Measurements from ENCODE around the gene GNG12.
A peak's percentile ranks its signal among the peaks of the same experiment; 100 is the strongest.

The GNG12 gene

DNA sequence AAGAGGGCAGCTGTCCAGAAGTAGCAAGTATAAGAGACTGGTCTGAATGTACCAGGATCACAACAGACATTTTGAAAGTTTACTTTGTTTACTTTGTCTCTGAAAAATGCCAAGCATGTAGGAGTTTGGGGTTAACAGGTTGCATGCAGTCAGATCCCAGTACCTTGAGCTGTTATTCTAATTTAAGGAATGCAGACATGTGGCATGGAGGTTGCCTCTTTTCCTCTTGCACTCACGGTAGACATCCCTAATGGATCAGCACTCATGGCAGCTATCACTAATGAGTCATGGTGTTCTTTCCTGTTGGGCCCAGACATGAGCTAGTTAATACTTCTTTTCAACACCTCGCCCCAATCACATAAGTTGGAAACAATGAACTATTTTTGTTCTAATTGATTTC, 81.0 kb downstream of the GNG12 start:
- no peaks in the 10 kb centered on the region for H4K20me1 ChIP-seq (ENCODE audit: insufficient read depth, low read length, poor library complexity, severe bottlenecking)
- no peak for TF ChIP-seq EZH2phosphoT487 (IDR thresholded peaks at IDR 0.05; ENCODE audit: borderline replicate concordance)
- TF ChIP-seq, protein P1, sequence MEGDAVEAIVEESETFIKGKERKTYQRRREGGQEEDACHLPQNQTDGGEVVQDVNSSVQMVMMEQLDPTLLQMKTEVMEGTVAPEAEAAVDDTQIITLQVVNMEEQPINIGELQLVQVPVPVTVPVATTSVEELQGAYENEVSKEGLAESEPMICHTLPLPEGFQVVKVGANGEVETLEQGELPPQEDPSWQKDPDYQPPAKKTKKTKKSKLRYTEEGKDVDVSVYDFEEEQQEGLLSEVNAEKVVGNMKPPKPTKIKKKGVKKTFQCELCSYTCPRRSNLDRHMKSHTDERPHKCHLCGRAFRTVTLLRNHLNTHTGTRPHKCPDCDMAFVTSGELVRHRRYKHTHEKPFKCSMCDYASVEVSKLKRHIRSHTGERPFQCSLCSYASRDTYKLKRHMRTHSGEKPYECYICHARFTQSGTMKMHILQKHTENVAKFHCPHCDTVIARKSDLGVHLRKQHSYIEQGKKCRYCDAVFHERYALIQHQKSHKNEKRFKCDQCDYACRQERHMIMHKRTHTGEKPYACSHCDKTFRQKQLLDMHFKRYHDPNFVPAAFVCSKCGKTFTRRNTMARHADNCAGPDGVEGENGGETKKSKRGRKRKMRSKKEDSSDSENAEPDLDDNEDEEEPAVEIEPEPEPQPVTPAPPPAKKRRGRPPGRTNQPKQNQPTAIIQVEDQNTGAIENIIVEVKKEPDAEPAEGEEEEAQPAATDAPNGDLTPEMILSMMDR (conservative IDR thresholded peaks at IDR 0.05; ENCODE audit: low read length), result no peak
- H3K4me1 ChIP-seq (ENCODE audit: insufficient read depth, low read length, poor library complexity, severe bottlenecking), result peaks cover 4% of the 10 kb centered on the region
- no peaks in the 10 kb centered on the region for H3K27me3 ChIP-seq (ENCODE audit: insufficient read depth, low read length, poor library complexity, severe bottlenecking)
- no peaks in the 10 kb centered on the region for H3K9me2 ChIP-seq (replicated peaks; ENCODE audit: low read depth, low read length)
- no peak overlapping the region for H3K9ac ChIP-seq (ENCODE audit: low read depth, low read length, poor library complexity, severe bottlenecking)
- H3K36me3 ChIP-seq (ENCODE audit: insufficient read depth, low read length), result no peaks in the 10 kb centered on the region
- H3K4me2 ChIP-seq (ENCODE audit: low read depth, low read length, poor library complexity, severe bottlenecking), result no peak overlapping the region
- H3K9me3 ChIP-seq (ENCODE audit: insufficient read depth, low read depth, low read length), result no peaks in the 10 kb centered on the region
- H2AFZ ChIP-seq (ENCODE audit: low read length), result no peak overlapping the region
- no peak overlapping the region for H3K4me3 ChIP-seq (ENCODE audit: low read length, poor library complexity, severe bottlenecking)
- H3F3A ChIP-seq (ENCODE audit: low read depth), result no peaks in the 10 kb centered on the region
- no peaks in the 10 kb centered on the region for H3K79me2 ChIP-seq (ENCODE audit: insufficient read depth, low read length)

DNA sequence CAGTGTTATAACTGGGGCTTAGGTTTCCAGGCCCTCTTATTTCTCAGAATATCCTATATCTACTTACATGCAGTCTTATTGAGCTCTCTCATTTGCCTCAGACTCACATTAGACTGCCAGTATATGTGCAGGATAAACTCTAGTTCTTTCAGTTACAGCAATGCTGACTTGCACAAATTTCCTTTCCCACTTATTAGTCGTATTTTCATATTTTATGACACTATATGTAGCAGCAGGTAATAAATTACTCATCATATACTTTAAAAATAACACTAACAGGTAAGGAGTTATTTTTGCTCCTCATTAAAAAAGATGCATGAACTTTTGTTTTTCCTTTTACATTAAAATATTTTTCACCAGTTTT, 82.6 kb downstream of the GNG12 start:
- no peaks in the 10 kb centered on the region for H3F3A ChIP-seq (ENCODE audit: low read depth)

DNA sequence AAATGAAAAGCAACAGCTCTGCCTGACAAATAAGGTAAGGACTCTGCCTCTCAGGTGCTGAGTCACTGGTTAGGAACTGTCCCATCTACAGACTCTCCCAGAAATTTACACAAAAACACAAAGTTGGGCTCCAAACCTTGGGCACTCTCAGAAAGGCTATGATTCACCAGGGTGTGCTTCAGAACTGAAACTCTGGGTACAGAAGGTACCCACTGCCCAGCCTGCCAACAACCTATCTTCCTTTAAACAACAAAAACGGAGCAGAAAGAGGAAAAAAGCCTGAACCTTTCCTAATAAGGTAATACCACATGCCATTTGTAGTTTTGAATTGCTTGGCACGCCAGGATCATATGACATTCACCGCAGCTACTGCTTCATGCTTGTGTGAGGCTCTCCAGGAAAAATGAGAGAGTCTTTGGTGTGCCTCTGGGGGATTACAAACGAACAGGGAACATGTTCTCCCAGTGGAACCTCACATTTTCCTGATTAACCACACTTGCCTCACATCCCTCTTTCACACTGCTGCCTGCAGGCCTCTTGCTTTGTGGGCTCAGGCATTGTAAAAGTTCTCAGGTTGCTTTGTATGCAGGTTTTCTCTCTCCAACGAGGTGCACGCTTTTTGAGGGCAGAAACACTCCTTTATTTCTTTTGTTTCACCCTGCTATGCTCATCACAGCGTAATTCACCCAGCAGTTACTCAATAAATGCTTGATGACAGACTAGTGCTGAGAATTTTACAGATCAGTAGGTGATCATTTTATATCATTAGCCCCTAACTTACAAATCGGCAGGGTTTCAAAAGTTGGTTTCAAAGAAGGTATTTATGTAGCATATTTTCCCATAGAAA, 83.2 kb downstream of the GNG12 start:
- Histone ChIP-seq H2AFZ (ENCODE audit: low read length) (peak overlapping the region; percentile 17; the same call in 1 of the 2 replicates), H3K9me2 (replicated peaks; ENCODE audit: low read depth, low read length) (no peaks in the 10 kb centered on the region), H3K27me3 (ENCODE audit: insufficient read depth, low read length, poor library complexity, severe bottlenecking) (no peaks in the 10 kb centered on the region), H3K9me3 (ENCODE audit: insufficient read depth, low read depth, low read length) (no peaks in the 10 kb centered on the region), H3K79me2 (ENCODE audit: insufficient read depth, low read length) (no peaks in the 10 kb centered on the region), H3K4me1 (ENCODE audit: insufficient read depth, low read length, poor library complexity, severe bottlenecking) (peaks cover 4% of the 10 kb centered on the region), H3K4me2 (ENCODE audit: low read depth, low read length, poor library complexity, severe bottlenecking) (no peak overlapping the region), H3K36me3 (ENCODE audit: insufficient read depth, low read length) (no peaks in the 10 kb centered on the region), H3K4me3 (ENCODE audit: low read length, poor library complexity, severe bottlenecking) (no peak overlapping the region), H4K20me1 (ENCODE audit: insufficient read depth, low read length, poor library complexity, severe bottlenecking) (no peaks in the 10 kb centered on the region), H3F3A (ENCODE audit: low read depth) (no peaks in the 10 kb centered on the region), H3K9ac (ENCODE audit: low read depth, low read length, poor library complexity, severe bottlenecking) (no peak overlapping the region)
- TF ChIP-seq, protein P1 (conservative IDR thresholded peaks at IDR 0.05; ENCODE audit: low read length), result no peak
- TF ChIP-seq EZH2phosphoT487 (IDR thresholded peaks at IDR 0.05; ENCODE audit: borderline replicate concordance), result no peak

More for the DNA sequence above, 82.6 kb downstream of the GNG12 start:
- Histone ChIP-seq H3K9me2 (replicated peaks; ENCODE audit: low read depth, low read length) (no peaks in the 10 kb centered on the region), H3K9ac (ENCODE audit: low read depth, low read length, poor library complexity, severe bottlenecking) (no peak overlapping the region), H3K36me3 (ENCODE audit: insufficient read depth, low read length) (no peaks in the 10 kb centered on the region), H3K79me2 (ENCODE audit: insufficient read depth, low read length) (no peaks in the 10 kb centered on the region), H3K9me3 (ENCODE audit: insufficient read depth, low read depth, low read length) (no peaks in the 10 kb centered on the region), H3K27me3 (ENCODE audit: insufficient read depth, low read length, poor library complexity, severe bottlenecking) (no peaks in the 10 kb centered on the region), H3K4me2 (ENCODE audit: low read depth, low read length, poor library complexity, severe bottlenecking) (no peak overlapping the region), H3K4me1 (ENCODE audit: insufficient read depth, low read length, poor library complexity, severe bottlenecking) (peaks cover 4% of the 10 kb centered on the region), H4K20me1 (ENCODE audit: insufficient read depth, low read length, poor library complexity, severe bottlenecking) (no peaks in the 10 kb centered on the region), H2AFZ (ENCODE audit: low read length) (no peak overlapping the region), H3K4me3 (ENCODE audit: low read length, poor library complexity, severe bottlenecking) (no peak overlapping the region)
- TF ChIP-seq, protein P1 (conservative IDR thresholded peaks at IDR 0.05; ENCODE audit: low read length), result no peak
- no peak for TF ChIP-seq EZH2phosphoT487 (IDR thresholded peaks at IDR 0.05; ENCODE audit: borderline replicate concordance)
